ENCODE measurements around the gene SH3BP1.

SH3BP1 gene

DNA sequence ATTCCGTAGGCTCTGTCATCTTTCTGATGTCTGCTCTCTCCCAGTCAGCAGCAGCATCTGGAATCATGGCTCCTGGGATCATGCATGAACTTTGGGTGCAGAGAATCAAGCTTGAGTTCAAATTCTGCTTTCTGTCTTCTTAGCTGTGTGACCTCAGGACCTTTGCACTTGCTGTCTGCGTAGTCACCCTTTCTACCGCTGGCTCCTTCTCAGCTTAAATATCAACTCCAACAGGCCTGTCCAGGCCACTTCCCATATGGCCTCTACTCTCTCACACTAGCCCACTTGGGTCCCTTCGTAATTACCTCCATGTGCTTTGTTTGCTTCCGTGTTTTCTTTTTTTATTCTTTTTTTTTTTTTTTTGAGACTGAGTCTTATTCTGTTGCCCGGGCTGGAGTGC, 35.4 kb upstream of the SH3BP1 start:
- H3K4me2 ChIP-seq (ENCODE audit: low read length), result no peak overlapping the region
- no peak overlapping the region for H3K4me3 ChIP-seq (ENCODE audit: low read length)
- H3K9me3 ChIP-seq (ENCODE audit: insufficient read depth, low read length), result no peaks in the 10 kb centered on the region
- no peak overlapping the region for H2AFZ ChIP-seq (ENCODE audit: low read depth, low read length)
- H3K4me1 ChIP-seq (ENCODE audit: low read length), result peaks cover 7% of the 10 kb centered on the region
- TF ChIP-seq, protein P1, sequence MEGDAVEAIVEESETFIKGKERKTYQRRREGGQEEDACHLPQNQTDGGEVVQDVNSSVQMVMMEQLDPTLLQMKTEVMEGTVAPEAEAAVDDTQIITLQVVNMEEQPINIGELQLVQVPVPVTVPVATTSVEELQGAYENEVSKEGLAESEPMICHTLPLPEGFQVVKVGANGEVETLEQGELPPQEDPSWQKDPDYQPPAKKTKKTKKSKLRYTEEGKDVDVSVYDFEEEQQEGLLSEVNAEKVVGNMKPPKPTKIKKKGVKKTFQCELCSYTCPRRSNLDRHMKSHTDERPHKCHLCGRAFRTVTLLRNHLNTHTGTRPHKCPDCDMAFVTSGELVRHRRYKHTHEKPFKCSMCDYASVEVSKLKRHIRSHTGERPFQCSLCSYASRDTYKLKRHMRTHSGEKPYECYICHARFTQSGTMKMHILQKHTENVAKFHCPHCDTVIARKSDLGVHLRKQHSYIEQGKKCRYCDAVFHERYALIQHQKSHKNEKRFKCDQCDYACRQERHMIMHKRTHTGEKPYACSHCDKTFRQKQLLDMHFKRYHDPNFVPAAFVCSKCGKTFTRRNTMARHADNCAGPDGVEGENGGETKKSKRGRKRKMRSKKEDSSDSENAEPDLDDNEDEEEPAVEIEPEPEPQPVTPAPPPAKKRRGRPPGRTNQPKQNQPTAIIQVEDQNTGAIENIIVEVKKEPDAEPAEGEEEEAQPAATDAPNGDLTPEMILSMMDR (IDR thresholded peaks at IDR 0.05; ENCODE audit: low read depth, low read length), result no peak
- no peak for TF ChIP-seq EZH2phosphoT487 (IDR thresholded peaks at IDR 0.05; ENCODE audit: low read depth)
- H3K36me3 ChIP-seq (replicated peaks; ENCODE audit: low read depth, low read length), result no peaks in the 10 kb centered on the region
- H4K20me1 ChIP-seq (ENCODE audit: insufficient read depth, low read length), result no peaks in the 10 kb centered on the region
- H3K9ac ChIP-seq (ENCODE audit: low read length), result no peak overlapping the region
- H3K27me3 ChIP-seq (ENCODE audit: low read depth, low read length), result peaks cover 24% of the 10 kb centered on the region
- peaks cover 3% of the 10 kb centered on the region for H3K79me2 ChIP-seq (ENCODE audit: low read length)
- H3K27ac ChIP-seq (ENCODE audit: low read length), result no peak overlapping the region

DNA sequence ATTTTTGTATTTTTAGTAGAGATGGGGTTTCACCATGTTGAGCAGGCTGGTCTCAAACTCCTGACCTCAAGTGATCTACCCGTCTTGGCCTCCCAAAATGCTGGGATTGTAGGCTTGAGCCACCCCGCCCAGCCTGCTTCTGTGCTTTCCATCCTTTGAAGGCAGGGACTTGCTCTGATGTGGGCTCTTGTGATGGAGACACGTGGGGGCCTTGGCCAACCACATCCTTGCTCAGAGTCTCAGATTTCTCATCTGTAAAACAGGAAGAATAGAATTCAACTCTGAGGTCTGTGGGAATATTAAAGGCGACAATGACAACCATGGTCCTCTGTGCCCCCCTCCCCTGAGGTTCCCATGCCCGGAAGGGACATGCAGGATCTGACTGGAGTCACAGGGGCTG, 34.6 kb upstream of the SH3BP1 start:
- Histone ChIP-seq H3K79me2 (ENCODE audit: low read length) (peaks cover 11% of the 10 kb centered on the region), H3K36me3 (replicated peaks; ENCODE audit: low read depth, low read length) (no peaks in the 10 kb centered on the region), H3K9me3 (ENCODE audit: insufficient read depth, low read length) (no peaks in the 10 kb centered on the region), H3K9ac (ENCODE audit: low read length) (no peak overlapping the region), H3K4me1 (ENCODE audit: low read length) (peaks cover 7% of the 10 kb centered on the region), H3K4me2 (ENCODE audit: low read length) (no peak overlapping the region), H3K27me3 (ENCODE audit: low read depth, low read length) (peaks cover 24% of the 10 kb centered on the region), H2AFZ (ENCODE audit: low read depth, low read length) (no peak overlapping the region), H4K20me1 (ENCODE audit: insufficient read depth, low read length) (no peaks in the 10 kb centered on the region), H3K4me3 (ENCODE audit: low read length) (no peak overlapping the region), H3K27ac (ENCODE audit: low read length) (no peak overlapping the region)
- TF ChIP-seq, protein P1 (IDR thresholded peaks at IDR 0.05; ENCODE audit: low read depth, low read length), result no peak
- TF ChIP-seq EZH2phosphoT487 (IDR thresholded peaks at IDR 0.05; ENCODE audit: low read depth), result no peak

DNA sequence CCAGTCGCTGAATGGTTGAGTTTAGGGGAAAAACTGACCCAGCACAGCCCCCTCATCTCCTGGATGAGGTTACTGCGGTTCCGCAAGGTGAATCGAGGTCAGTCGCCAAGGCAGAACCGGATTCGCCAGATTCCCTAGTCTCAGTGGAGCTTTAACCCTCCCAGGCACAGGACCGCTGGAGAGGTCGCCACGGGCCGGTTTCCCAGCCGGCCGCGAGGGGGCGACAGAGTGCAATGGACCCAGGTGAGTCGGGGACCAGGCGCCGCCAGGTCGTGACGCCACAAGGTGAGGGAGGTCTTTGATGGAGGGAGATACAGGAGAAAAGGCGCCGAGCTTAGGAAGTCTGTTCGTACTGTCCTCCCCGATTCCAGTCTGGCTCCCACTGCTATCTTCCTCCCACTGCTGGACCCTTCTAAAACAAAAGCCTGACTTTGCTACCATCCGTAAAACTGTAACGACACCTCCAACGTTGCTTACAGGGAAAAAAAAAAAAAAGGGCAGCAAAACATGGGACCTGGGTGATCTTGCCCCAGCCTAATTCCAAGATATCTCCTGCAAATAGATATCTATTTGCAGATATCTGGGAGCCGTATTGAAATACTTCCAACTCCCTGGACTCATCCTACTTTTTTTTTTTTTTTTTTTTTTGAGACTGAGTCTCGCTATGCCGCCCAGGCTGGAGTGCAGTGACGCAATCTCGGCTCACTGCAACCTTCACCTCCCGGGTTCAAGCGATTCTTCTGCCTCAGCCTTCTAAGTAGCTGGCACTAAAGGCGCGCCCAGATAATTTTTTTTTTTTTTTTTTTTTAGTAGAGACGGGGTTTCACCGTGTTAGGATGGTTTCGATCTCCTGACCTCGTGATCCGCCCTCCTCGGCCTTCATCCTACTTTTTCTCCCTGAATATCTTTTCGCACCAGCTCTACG, 32.2 kb upstream of the SH3BP1 start:
- Histone ChIP-seq H3K9me3 (ENCODE audit: insufficient read depth, low read length) (no peaks in the 10 kb centered on the region), H3K4me2 (ENCODE audit: low read length) (peak overlapping the region; percentile 86), H3K27ac (ENCODE audit: low read length) (peak overlapping the region; percentile 89), H3K4me3 (ENCODE audit: low read length) (peak overlapping the region; percentile 80), H3K36me3 (replicated peaks; ENCODE audit: low read depth, low read length) (peaks cover 6% of the 10 kb centered on the region), H3K27me3 (ENCODE audit: low read depth, low read length) (peaks cover 12% of the 10 kb centered on the region), H3K4me1 (ENCODE audit: low read length) (peaks cover 13% of the 10 kb centered on the region), H3K79me2 (ENCODE audit: low read length) (peaks cover 30% of the 10 kb centered on the region), H4K20me1 (ENCODE audit: insufficient read depth, low read length) (no peaks in the 10 kb centered on the region), H2AFZ (ENCODE audit: low read depth, low read length) (peak overlapping the region; percentile 98), H3K9ac (ENCODE audit: low read length) (peak overlapping the region; percentile 87)
- no peak for TF ChIP-seq EZH2phosphoT487 (IDR thresholded peaks at IDR 0.05; ENCODE audit: low read depth)
- TF ChIP-seq, protein P1 (IDR thresholded peaks at IDR 0.05; ENCODE audit: low read depth, low read length), result peak; percentile 98

DNA sequence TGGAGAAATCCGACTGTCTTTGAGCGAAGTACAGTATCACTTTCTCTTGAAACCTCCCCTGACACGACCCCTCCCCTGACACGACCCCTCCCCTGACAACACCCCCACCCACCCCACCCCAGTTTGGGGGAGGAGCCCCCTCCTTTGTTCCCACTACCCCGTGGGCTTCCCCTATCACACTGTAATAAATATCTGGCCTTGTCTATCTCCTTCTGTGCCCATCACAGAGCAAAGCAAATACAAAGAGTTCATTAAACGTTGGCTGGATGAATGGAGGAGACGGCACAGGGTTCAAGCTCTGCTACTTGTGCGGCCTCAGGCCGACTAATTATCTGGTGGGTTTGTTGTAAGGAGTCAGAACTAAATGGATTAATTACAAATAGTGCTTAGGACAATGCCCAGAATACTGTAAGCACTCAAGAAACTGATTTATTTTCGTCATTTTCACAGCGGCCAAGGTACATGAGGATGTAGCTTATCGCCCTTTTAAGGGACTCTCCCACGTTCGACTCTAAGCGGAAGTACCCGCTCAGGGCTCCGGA, 31.5 kb upstream of the SH3BP1 start:
- TF ChIP-seq, protein P1 (IDR thresholded peaks at IDR 0.05; ENCODE audit: low read depth, low read length), result no peak
- no peak for TF ChIP-seq EZH2phosphoT487 (IDR thresholded peaks at IDR 0.05; ENCODE audit: low read depth)
- peak overlapping the region; percentile 73 for H2AFZ ChIP-seq (ENCODE audit: low read depth, low read length)
- H3K27me3 ChIP-seq (ENCODE audit: low read depth, low read length), result peaks cover 12% of the 10 kb centered on the region
- peak overlapping the region; percentile 89 for H3K27ac ChIP-seq (ENCODE audit: low read length)
- H3K4me2 ChIP-seq (ENCODE audit: low read length), result peak overlapping the region; percentile 86
- H3K4me3 ChIP-seq (ENCODE audit: low read length), result peak overlapping the region; percentile 80
- peak overlapping the region; percentile 87 for H3K9ac ChIP-seq (ENCODE audit: low read length)
- peaks cover 9% of the 10 kb centered on the region for H3K36me3 ChIP-seq (replicated peaks; ENCODE audit: low read depth, low read length)
- peaks cover 13% of the 10 kb centered on the region for H3K4me1 ChIP-seq (ENCODE audit: low read length)
- peaks cover 34% of the 10 kb centered on the region for H3K79me2 ChIP-seq (ENCODE audit: low read length)
- no peaks in the 10 kb centered on the region for H4K20me1 ChIP-seq (ENCODE audit: insufficient read depth, low read length)
- H3K9me3 ChIP-seq (ENCODE audit: insufficient read depth, low read length), result no peaks in the 10 kb centered on the region
